NCI-H187 treated with DMSO at 0.1 percent for 48 hours (cell line): ENCODE results near the gene STAB1.
"Not testable (repeated sequence)": the region's sequence is repeated elsewhere in the genome, so short reads cannot be mapped to it uniquely, and the experiment has no call there.

Experiments
- DNase-seq: peaks from one replicate; lab custom pipeline; 2025; lab: John Stamatoyannopoulos, UW

Gene STAB1

DNA sequence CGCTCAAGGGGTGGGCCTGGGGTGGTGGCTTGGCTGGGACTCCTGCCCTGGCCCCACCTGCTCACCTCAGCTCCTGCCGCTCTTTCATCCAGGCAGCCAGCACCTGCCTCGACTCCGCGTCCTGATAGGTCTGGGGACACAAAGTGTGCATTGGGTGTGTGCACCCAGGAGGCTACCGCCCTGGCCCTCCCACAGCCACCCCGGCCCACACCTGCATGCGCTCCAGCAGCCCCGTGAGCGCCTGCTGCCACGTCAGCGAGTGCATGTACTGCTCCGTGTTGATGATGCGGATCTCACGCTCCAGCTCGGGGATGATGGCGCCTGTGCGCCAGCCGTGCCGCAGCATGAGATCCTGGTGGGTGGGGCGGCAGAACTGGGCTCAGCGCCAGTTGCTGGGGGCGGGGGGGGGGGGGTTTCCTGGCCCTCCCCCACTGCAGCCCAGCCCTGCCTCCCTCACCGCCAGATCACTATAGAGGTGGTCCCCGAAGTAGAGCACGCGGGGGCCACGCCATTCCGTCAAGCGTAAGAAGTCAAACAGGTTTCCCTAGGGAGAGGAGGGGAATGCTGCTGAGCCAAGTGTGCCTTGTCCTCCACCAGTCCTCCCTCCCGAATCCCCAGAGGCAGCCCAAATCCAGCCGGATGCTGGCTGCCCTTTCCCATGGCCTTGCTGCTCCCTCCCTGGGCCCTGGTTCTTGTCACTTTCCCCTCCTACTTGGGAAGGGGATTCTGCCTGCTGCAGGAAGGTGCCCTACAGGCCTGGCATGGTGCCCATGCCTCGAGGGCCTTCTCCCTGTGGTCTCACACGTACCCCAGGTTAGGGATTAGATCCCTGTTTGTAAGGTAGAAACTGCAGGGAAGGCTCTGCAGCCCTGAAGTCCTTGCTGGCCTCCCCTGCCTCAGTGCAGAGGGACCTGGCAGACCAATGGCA is 29.9 kb downstream of the STAB1 start:
- no peak for DNase-seq

DNA sequence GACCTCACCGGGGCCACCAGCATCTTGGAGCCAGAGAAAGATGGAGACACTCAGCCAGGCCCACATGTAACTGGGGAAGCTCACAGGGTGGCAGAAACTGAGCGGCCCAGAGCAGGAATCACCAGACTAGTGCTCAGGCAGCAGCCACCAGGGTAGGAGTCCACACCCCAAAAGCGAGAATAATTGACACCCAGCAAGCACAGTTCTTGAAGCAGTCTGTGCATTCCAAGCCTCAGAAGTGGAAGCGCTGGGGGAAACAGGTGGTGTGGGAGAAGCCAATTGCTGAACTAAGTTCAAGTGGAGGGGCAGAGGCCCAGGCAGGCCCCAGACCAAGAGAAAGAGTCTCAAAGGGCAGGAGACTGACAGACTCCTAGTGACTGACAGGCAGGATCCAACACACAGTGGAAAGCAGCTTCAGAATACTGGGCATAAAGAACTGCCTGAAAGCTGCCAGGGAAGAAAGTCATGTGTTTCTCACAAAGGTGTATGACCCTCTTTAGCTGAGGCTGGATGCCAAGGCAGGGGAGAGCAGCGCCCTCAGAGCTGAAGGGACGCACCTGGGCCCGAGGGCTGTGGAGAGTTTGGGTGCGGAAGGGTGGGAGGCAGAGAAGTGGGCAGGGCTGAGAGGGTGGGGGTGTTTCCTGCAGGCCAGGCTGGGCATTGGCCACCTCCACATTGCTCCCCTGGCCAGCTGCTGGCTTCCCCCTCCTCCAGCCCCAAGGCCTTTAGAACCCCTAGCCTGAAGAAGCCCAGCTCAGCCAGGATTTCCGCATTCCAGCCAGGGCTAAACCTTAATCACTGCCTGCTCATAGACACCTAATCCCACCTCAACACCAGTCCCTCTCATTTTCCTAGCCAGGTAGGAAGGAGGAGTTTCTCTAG is 30.8 kb downstream of the STAB1 start:
- DNase-seq, result no peak

DNA sequence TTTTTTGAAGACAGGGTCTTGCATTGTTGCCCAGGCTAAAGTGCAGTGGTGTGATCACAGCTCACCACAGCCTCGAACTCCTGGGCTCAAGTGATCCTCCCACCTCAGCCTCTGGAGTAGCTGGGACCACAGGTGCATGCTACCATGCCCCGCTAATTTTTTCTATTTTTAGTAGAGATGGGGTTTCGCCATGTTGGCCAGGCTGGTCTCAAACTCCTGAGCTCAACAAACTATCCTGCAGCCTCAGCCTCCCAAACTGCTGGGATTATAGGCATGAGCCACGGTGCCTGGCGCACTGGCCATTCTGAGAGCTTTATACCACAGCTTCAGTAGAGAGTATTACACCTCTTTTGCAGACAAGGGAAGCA is 31.5 kb downstream of the STAB1 start:
- not testable (repeated sequence) for DNase-seq

DNA sequence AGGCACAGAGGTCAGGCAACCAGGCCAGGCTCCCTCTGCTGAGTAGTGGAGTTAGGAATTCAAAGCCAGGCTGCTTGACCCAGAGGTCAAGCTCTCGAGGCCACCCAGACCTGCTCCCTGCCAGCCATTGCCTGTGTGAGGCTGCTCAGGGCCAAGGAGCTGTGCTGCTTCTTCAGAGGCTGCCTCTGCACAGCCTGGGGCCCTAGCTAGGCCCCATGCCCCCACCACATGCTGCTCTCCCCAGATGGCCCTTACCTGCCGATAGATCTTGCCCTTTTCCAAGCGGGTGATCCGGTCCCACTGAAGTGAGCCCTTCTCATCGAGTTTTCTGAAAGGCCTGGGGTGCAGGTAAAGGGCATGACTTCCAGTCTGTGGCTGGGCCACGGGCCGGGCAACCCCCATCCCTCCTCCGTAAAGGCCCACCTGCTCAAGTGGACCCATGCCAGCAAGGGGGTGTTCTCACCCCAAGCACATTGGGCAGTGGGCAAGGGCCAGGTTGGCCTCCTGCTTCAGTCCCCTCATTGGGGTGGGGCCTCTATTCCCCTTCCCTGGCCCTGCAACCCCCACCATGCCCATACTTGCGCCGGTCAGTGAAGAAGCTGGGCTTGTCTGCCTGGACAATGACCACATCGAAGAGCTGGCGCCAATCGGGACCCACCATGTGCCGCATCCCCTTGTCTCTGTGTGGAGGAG is 32.0 kb downstream of the STAB1 start:
- DNase-seq, result no peak

DNA sequence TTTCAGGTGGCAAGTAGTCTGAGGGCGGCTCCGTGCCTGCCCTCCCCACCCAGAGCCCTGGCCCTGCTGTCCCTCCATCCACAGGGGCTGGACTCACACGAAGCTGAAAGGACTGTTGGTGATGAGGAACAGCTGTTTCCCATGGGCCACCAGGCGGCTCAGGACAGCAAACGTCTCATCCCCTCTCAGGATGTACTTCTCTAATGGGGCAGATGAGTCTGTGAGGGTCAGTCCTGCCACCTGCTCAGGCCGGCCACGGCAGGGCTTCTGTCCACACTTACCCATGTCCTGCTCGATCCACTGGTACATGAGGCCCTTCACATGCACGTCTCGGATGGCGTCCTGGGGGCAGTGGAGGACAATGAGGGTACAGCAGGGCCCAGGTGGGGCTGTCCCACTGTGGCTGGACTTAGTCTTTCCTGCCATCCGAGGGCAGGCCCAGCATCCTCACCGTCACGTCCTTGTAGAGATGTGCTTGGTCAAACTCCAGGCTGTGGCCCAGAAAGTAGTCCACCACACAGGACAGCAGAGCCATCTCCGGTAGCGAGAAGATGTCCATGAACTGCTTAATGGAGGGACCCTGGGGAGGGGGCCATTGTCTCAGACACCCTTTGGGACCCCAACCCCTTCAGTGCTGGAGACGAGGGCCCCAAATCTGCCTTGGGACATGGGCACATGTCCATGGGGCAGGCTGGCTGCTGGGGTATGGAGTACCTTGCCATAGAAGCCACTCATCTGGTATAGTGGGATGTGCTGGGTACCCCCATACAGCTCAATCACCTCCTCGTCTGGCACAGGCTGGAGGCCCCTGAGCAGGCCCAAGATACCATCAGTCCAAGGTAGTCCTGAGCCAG is 32.8 kb downstream of the STAB1 start:
- no peak for DNase-seq

DNA sequence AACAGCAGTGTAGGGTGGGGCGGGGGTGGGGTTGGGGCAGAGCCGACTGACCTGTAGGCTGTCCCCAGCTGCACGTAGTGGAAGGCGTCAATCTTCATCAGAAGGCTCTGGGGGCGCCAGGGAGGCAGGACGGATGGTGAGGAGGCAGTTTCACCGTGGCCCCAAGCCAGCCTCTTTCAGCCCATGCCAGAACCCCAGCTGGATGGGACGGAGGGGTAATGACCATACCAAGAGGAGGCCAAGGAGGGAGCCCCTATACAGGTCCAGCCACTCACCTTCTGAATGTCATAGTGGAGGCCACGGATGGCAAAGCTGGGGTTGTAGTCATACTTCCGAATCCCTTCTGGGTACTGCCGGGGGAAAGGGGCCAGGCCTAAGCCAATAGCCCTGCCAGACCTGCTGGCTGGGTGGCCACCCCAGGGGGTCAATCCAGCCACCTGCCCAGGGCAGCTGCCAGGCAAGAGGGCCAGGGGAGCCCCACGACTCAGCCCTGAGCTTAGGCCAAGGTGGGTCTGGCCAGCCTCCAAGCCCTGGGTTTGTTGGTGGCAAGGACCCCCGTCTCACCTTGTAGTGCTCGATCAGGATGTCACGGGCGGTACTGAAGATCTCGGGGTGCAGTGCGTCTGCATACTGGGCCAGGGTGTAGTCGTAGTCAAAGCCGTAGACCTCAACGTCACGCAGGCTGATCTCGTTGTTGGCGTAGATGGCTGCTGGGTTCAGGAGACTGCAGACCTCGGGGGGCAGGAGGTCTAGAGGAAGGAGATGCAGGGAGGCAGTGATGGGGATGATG is 33.6 kb downstream of the STAB1 start:
- no peak for DNase-seq

DNA sequence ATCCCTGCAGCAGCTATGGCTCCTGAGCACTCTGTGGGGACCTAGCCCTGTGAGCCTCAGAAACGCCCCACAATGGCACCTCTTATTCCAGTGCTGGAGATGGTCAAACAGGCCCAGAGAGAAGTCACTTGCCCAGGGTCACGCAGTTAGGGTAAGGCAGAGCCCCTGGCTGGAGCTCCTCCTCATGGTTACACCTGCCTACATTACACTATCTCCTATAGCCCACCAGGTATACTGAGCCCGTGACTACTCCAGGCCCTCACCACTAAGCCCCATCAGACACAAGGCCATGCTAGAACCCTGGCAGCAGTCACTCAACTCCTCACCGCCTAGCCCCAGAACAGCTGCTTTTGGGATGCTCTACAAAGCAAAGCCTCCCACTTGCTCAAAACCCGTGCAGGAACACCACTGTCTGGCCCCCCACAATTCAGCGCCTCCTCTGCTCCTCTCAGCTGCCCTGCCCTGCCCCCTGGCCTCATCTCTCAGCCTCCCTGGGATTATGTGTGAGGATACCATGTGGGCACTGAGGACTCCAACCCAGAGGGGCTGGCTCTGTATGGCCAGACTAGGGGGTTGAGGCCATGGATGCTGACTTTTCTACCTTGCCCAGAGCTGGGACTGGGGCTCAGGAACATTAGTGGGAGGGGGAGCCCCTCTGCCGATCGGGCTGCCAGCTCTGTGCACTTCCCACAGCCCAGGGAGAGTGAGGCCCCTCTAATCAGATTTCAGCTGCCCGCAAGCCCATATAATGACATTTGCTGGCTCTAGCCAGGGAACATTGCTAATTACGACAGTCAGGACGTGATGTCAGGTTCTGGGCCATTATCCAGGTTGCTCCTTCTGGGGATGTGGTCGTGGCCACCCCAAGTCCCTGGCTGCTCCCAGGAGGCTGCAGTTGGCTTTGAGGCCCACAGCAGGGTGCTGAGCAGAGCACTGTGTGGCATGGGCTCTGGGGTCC is 34.5 kb downstream of the STAB1 start:
- DNase-seq, result no peak

DNA sequence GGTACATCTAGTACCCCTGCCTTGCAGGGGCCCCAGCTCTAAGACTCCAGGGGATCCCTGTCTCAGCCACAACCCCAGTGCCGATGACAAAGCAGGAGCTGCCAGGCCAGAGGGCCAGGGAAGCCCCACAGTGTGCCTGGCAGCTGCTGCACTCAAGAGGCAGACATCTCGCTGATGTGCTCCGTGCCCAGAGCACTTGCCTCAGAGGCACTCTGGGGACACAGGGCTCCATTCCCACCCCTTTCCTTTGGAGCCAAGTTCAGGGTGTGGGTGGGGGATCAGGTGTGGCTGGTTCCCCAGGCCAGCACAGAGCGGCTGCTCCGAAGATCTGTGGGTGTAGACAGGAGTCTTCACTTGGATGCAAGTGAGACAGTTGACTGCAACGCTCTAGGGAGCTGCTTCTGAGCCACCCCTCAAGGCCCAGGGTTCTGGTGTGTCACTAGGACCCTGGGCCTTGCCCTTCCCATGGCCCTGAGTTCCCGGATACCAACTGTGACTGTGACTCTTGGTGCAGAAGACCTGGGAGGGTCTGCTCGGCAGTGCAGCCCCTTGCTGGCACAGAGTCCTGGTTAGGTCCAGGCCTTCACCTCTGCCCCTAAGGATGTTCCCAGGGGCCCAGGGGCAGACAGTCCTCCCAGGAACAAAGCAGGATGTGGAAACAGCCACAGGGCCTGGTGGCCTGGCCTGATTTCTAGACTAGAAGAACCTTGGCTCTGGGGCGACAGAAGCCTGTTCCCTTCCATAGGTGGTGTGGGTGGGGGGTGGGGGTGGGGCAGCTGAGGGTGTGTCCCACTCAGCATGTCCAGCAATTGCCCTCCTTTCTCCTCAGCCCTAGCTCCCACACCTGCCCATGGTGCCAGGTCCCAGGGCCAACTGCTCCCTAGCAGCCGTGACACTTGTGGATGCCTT is 36.0 kb downstream of the STAB1 start:
- no peak for DNase-seq

DNA sequence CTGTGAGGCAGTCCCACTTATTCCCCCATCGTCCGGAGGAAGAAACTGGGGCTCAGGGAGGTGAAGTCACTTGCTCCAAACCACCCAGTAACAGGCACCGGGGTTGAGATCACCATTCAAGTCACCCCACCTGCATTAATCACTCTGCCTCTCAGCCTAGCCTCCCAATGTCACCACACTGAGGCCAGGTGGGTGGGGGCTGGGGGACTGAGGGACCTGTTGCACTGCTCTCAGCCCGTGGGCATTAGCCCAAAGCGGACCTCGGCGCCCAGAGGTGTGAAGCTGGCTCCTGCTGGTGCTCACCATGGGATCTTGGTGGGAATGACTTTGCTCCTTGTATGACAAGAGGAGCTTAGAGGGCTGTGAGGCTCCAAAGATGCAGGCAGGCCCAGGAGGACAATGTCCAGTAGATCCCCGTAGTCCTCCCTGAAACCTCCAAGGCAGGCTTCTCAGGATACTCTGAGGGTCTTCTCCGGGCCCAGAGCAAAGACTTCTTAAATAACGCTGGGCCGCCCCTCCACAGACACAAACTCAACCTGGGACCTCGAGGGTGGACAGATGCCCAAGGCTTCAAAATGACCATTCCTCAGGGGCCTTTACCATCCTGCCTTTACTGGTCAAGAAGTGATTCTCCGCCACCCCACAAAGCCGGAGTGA is 36.9 kb downstream of the STAB1 start:
- DNase-seq, result no peak

DNA sequence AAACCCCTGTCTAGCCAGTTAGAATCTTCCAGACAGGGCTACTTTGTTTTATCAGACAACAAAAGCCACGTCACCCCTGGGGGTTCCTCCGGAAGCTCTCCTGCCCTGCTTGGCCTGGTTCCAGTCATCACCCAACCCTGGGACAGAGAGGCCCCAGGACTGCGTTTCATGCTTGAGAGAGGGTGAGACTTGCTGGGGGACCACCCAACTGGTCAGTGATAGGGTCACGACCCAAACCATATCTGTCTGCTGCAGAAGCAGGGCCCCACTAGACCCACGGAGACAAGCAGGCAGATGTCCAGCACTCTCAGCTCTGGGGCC is 37.3 kb downstream of the STAB1 start:
- no peak for DNase-seq

DNA sequence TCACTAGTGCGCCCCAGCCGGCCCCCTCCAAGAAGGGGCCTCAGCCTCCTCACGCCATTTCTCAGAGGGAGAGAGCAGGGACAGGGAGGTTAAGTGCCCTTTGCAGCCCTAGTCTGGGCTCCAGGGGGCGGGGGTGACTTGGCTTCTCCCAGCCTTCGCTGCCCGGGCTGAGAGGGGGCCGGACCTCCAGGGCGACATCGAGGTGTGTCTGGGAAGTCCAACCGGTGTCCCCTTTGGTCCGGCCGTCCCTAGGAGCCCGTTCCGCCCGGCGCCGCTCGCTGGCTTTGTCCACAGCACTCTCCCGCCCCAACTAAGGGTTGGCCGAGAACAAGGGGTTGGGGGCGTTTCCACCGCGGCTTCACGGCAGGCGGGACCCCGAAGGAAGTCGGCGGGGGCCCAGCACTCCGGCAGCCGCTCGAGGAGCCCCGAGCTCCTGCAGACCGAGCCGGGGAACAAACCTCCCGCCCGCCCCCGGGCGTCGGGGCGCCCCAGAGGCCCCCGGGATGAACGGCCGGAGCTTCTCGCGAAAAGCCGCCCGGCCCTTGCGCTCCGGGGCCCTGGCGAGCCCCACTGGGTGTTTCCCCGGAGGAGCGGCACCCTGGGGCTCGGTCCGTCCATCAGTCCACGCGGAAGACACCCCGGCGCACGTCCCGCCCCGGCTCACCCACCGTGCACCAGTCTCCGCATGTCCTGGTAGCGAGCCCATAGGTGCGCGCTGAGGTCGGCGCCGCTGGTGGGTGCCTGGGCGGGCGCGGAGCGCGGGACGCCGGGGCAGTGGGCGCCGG is 37.9 kb downstream of the STAB1 start:
- DNase-seq, result no peak

DNA sequence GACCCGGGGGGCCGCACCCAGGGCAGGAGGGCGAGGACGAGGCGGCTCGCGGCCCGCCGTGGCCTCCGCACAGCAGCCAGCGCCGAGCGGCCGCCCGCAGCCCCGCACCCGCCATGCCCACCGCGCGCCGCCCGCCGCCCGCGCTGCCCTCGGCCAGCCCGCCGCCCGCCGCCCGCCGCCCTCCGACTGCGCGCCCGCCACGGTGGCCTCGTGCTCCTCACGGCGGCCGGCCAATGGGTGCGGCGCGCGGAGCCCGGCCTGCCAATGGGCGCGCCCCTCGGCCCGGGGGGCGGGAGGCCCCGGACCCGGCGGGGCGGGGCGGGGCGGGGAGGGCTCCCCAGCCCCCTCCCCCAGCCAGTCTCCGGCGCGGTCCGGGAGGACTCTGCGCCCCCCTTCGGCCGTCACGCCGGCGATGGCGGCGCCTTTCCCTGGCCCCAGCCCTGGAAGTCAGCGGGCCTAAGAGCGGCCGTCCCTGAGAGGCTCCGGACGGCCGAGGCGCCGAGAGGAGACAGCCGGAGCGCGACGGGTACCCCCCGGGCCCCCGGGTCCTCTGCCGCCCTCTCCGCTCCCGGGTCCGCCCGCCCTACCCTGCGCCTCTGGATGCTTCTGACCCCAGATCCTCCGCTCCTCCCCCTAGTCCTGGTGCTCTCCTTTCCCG is 38.6 kb downstream of the STAB1 start, which contains the start of gene NT5DC2:
Gene NT5DC2 (minus strand): TSS at position 235 of the 658 bp plus-strand sequence. CDS start 120 bp downstream, at position 115.
- DNase-seq, result no peak

DNA sequence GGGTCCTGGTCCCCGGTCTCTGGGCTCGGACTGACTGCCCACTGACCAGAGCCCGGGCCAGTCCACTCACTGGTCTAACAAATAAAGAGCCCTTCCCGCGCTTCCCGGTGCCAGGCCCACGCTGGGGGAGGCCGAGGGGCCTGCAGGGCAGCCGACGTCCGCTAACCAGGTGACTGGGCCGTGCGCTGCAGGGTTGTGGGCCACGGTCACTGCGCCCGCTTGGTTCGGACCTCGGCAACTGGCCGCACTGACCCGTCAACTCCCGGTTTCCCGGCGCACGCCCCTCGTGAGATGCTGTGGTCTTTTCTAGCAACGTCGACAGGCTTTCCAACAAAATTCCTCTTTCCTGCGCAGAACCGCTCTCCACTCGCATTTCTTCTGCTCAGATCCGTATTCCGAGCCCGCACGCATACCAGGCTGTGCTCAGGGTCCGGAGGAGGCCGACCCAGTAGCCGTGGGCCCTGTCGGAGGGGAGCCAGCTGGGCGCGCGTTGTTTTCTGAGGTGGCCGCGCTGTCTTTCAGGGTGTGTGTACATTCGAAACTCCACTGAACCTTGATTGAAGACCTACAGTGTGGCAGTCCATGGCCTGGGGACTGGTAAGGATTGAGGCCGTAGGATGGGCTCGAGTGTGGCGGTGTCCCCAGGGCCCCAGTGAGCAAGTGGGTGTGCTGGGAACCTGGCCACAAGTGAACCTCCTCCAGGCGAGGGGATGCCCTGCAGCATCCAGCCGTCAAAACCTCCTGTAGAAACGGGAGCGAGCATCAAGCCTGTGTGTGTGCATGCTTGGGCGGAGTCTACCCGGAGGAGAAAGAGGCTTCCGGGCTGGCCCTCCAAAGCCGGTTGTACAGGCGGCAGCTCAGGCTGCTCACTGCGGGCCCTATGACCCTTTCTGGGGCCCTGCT is 39.4 kb downstream of the STAB1 start:
- no peak for DNase-seq

DNA sequence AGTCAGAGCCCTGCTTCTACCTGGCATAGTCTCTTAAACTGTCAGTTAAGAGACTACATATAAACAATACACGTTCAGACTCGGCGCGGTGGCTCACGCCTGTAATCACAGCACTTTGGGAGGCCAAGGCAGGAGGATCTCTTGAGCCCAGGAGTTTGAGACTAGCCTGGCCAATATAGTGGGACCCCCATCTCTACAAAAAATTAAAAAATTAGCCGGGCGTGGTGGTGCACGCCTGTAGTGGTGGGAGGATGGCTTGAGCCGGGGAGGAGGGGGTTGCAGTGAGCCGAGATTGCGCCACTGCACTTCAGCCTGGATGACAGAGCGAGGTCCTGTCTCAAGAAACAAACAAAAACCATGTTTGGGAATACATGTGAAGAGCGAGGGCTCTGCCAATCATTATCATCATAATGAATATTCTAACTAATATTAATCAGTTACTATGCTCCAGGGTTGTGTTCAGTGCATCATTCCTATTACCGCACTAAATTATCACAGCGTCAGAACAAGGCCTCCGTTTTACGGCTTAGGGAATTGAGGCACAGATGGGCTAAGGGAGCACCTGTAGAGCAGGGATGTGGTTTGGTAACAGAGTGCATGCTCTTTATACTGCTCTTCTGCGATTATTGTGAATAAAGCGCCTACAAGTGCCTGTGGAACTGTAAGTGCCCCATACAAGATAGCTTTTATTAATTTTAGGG is 40.4 kb downstream of the STAB1 start:
- no peak for DNase-seq

DNA sequence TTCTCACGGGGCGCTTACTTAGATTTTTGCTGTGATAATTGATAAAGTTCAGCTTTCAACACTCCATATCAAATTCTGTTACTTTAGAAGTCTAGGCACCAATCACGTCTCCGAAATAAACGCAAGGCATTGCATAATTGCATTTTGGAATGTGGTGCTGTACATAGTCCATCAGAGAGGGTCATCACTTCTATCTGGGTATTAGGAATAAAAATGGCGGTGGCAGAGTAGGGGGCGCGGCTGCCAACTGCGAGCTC is 40.9 kb downstream of the STAB1 start:
- DNase-seq, result no peak
